Stimulated activated CD8-positive, alpha-beta memory T cell treated with anti-CD3 and anti-CD28 coated beads, Interleukin-12 subunit alpha, Interleukin-12 subunit beta, amount 100 ng/mL, for 24 hours (primary cell): Measurements from ENCODE around the gene MMP24.
"Not testable (repeated sequence)": the region's sequence is repeated elsewhere in the genome, so short reads cannot be mapped to it uniquely, and the experiment has no call there.

ENCODE experiments used
- DNase-seq: peaks from one replicate; pipeline ENCODE4 v3.0.0-alpha.2; 2020; ENCODE audit errors: extremely low read depth

Gene MMP24

GRCh38 chr20:35257175-35257909, 30.9 kb downstream of the MMP24 start:
- no peak for DNase-seq

- no peak for DNase-seq
Measured at GRCh38 chr20:35260426-35260825, 33.9 kb downstream of the MMP24 start.

GRCh38 chr20:35262321-35262720, 35.8 kb downstream of the MMP24 start:
- DNase-seq, result not testable (repeated sequence)

- not testable (repeated sequence) for DNase-seq
Measured at GRCh38 chr20:35262731-35263531, 36.4 kb downstream of the MMP24 start.

- DNase-seq, result no peak
Measured at GRCh38 chr20:35263532-35264341, 37.2 kb downstream of the MMP24 start.

- no peak for DNase-seq
Measured at GRCh38 chr20:35264755-35265154, 38.3 kb downstream of the MMP24 start.

- no peak for DNase-seq
Measured at GRCh38 chr20:35267092-35267491, 40.6 kb downstream of the MMP24 start.

- DNase-seq, result no peak
Measured at GRCh38 chr20:35269055-35269781, 42.7 kb downstream of the MMP24 start.

- no peak for DNase-seq
Measured at GRCh38 chr20:35270021-35270902, 43.8 kb downstream of the MMP24 start.

- no peak for DNase-seq
Measured at GRCh38 chr20:35271073-35271882, 44.8 kb downstream of the MMP24 start.

- DNase-seq, result no peak
Measured at GRCh38 chr20:35271904-35272303, 45.4 kb downstream of the MMP24 start.

GRCh38 chr20:35273449-35274171, 47.1 kb downstream of the MMP24 start:
- DNase-seq, result no peak

- DNase-seq, result no peak
Measured at GRCh38 chr20:35274172-35275092, 47.9 kb downstream of the MMP24 start.

GRCh38 chr20:35275741-35276251, 49.3 kb downstream of the MMP24 start:
- DNase-seq, result no peak

- no peak for DNase-seq
Measured at GRCh38 chr20:35276408-35276807, 49.9 kb downstream of the MMP24 start.

GRCh38 chr20:35277127-35277526, 50.6 kb downstream of the MMP24 start:
- no peak for DNase-seq

- peak; percentile 73 for DNase-seq
Measured at GRCh38 chr20:35277531-35278395, 51.3 kb downstream of the MMP24 start, which contains the start of gene MMP24OS. TSS of gene MMP24OS (minus strand) at chr20:35278122. CDS start at chr20:35277929, 193 bp downstream.
